Fibroblast of villous mesenchyme (primary cell): Measurements from ENCODE around the gene ELMO3. TPM values are rescaled to one million over a fixed set of nuclear protein-coding genes. Genes with fewer than 3 reads are reported as not detected.
A peak's percentile ranks its signal among the peaks of the same experiment; 100 is the strongest.

Experiments used
- DNase-seq: peaks from one replicate; pipeline ENCODE4 v3.0.0-alpha.2; 2010; ENCODE audit warnings: low read depth
- H3K4me3 ChIP-seq: 2 replicates; pipeline ENCODE4 v1.5.1; 2011; ENCODE audit warnings: low read depth, mild to moderate bottlenecking, low read length
- total RNA-seq: library from RNA; depleted of rRNA; stranded (reverse); fragments of >200 nt; gene quantifications from 2 replicates; pipeline ENCODE4 v1.2.3, GENCODE V29; 2012
- TF ChIP-seq, protein P1 (sequence below): IDR thresholded peaks from 2 replicates; pipeline ENCODE4 v1.5.1; 2012; ENCODE audit warnings: low read depth, mild to moderate bottlenecking, low read length; ENCODE audit not compliant: insufficient read depth

The ELMO3 gene
- total RNA-seq, 1 donor, result 0.43 TPM

DNA sequence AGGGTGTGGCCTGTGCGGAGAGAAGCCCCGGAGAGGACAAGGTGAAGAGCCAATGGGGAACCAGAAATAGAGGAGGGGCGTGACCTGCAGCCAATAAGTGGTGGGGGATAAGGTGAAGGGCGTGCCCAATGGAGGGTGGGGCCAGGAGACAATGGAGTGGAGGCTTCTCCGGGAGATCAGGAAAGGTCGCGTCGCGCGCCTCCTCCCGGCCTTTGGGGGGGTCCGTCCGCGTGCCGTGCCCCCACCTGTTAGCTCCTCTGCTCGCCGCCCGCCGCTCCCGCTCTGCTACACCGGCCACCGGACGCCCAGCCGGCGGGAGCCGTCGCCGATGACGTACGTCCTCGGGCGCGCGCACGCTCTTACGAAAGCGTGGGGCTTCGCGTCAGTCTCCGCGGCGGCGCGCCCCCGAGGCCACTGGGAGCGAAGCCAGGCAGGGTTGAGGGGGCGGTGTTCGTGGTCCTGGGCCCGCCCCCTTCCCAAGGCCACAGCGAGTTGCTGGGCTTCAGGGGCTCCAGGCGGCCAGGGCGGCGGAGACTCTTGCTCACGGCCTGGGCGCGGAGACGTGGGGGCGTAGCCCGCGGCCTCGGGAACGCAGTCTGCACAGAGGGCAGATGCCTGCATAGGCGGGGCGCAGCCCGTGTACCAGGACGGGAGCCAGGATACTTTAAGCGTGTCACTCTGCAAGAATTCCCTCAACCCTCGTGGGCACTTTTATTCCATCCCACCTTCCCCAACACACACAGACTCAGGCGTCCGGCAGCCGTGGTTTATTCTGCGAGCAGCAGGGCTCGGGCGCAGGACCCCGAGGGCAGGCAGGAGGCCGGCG is 15.1 kb upstream of the ELMO3 start, which contains the start of gene MATCAP1:
Gene MATCAP1 (minus strand): TSS at position 337 of the 826 bp plus-strand sequence. CDS start 3,353 bp downstream, outside the sequence.
- H3K4me3 ChIP-seq, result peak within 1 kb of the TSS; percentile 76
- DNase-seq, result peak; percentile 98
- TF ChIP-seq, protein P1, sequence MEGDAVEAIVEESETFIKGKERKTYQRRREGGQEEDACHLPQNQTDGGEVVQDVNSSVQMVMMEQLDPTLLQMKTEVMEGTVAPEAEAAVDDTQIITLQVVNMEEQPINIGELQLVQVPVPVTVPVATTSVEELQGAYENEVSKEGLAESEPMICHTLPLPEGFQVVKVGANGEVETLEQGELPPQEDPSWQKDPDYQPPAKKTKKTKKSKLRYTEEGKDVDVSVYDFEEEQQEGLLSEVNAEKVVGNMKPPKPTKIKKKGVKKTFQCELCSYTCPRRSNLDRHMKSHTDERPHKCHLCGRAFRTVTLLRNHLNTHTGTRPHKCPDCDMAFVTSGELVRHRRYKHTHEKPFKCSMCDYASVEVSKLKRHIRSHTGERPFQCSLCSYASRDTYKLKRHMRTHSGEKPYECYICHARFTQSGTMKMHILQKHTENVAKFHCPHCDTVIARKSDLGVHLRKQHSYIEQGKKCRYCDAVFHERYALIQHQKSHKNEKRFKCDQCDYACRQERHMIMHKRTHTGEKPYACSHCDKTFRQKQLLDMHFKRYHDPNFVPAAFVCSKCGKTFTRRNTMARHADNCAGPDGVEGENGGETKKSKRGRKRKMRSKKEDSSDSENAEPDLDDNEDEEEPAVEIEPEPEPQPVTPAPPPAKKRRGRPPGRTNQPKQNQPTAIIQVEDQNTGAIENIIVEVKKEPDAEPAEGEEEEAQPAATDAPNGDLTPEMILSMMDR, result no peak

DNA sequence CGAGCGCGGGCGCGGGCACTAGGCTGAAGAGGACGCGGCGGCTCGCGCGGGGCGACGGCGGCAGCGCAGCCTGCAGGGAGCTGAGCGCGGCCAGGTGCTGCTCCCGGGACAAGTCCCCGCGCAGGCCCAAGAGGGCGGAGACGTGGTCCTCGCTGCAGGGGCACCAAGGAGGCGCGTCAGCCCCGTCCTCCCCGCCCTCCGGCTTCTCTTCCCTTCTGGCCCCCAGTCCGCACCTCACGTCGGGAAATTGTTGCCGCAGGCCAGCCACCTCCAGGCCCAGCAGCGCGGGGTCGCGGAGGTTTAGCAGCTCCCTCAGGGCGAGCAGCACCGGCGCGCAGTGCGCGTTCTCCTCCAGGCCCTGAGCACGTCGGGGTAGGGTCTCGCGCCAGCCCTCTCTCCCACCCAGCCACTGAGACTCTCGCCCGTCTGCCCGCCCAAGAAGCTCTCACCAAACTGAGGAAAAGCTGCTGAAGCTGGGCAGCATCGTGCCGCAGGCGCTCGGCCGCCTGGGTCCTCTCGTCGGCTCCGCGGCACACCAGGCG is 14.4 kb upstream of the ELMO3 start:
- H3K4me3 ChIP-seq, result peak overlapping the region; percentile 76
- DNase-seq, result no peak
- TF ChIP-seq, protein P1, result no peak

DNA sequence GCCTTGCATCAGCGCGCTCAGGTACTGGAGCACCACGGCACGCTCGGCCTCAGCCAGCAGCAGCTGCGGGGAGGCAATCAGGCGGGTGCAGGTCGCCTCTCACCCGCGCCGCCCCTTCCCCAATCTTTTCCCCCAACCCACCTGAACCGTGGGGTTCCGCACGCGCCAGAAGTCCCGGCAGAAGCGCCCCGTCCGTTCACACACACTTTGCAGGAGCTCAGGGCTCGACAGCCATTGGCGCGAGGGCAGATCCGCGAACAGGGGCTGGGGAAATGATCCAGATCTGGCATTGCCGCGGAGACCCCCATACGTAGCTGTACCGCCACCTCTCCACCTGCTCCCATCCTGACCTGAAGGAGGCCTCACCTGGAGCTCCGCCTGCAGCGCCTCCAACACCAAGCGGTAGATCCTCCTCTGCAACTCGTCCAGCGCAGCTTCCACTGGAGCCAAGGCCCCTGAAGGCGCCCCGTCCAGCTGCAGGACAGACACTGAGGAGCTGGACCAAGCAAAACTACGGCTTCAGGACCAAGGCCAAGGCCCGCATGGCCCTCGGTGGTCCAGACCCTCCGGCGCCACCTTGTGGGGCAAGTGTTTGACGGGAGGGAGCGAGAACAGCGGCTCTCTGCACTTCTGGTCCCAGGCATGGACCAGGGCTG is 13.8 kb upstream of the ELMO3 start:
- TF ChIP-seq, protein P1, result peak; percentile 75
- DNase-seq, result peak; percentile 94
- H3K4me3 ChIP-seq, result no peak overlapping the region

DNA sequence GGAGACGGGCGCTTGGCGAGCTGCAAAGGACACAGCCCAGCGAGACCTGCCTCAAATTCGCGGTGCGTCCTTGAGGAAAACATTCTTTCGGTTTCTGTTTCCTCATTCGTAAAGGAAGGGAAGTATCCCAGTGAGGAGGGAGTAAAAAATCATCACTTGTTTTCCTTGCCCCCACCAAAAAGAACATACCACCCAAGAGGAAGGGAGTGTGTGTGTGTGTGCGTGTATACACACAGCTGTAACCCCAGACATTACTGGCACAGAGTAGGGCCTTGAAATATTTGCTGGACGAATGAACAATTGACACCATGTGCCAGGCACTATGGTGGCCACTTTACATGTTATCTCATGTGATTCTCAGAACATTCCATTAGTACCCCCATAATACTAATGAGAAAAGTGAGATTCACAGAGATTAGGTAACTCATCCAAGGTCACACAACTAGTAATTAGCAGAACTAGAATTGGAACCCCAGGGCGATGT is 13.2 kb upstream of the ELMO3 start:
- no peak overlapping the region for H3K4me3 ChIP-seq
- DNase-seq, result no peak
- TF ChIP-seq, protein P1, result no peak

DNA sequence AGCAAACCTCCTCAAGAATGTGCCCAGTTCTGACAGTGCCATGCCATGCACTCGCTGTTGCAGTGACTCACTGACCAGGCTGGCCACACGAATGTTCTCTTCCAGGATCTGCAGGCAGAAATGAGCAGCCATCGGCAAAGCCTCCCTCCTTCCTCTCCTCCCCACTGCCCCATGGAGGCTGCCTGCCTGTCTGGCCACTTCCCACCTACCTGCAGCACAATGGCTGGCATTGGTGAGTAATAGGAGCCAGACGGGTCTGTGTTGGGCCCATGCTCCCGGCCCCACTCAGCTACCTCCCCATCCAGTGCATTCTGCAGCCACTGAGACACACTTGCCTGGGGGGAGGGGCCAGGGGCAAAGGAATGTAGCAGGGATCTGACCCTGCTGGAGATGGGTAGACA is 12.4 kb upstream of the ELMO3 start:
- TF ChIP-seq, protein P1, result no peak
- no peak for DNase-seq
- H3K4me3 ChIP-seq, result no peak overlapping the region

DNA sequence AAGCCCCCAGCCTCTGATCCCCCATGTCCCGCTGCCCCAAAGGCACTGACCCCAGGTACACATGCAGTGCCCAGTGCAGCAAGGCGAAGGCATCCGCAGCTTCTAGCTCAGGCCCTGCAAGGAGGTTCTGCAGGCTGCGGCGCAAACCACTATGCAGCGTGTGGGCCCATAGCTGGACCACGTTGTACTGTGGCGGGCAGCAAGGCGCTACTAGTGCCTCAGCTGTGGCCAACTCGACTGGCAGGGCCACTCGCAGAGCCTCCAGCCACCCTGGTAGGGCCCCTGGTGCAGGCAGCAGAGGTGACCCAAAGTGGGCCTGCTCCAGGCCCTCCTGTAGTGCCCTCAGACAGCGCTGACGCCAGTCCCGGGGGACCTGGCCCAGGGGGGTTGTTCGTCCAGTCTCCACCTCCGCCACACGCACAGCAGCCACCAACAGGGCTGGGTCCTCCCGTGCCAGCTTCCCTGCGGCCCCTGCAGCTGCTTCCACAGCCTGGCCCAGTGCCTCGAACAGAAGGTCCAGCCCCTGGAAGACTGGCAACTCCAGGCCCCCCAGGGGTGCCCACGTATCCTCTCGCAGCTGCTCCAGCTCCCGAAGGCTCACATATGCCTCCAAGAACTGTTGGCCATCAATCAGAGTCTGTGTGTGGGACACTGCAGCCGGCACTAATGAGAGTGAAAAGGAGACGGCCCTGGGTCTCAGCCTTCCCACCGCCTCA is 11.6 kb upstream of the ELMO3 start:
- H3K4me3 ChIP-seq, result no peak overlapping the region
- TF ChIP-seq, protein P1, result no peak
- DNase-seq, result no peak
